HepG2 (cell line): ENCODE data around the gene SLC6A8. TPM values are rescaled to one million over a fixed set of nuclear protein-coding genes. Genes with fewer than 3 reads are reported as not detected.

ENCODE experiments used
- ASH2L ChIP-seq: fragments of 300-600, 200-600 bp; sonication (generic); IDR thresholded peaks from 2 replicates; pipeline ENCODE4 v1.7.0; 2017; ENCODE audit warnings: low read depth, mild to moderate bottlenecking, moderate library complexity, mixed read lengths, low read length; ENCODE audit not compliant: insufficient read length
- CSRNP2 ChIP-seq: sonication (generic); formaldehyde crosslinking; conservative IDR thresholded peaks from 2 replicates; pipeline ENCODE4 v1.8.0; 2022; ENCODE audit warnings: low read depth, missing genetic modification reagents
- HDAC2 ChIP-seq: sonication (generic); formaldehyde crosslinking; IDR thresholded peaks from 2 replicates; pipeline ENCODE4 v1.4.0; 2020; ENCODE audit warnings: missing genetic modification reagents
- HMGA1 ChIP-seq: sonication (generic); formaldehyde crosslinking; conservative IDR thresholded peaks from 2 replicates; pipeline ENCODE4 v1.4.0; 2020; ENCODE audit warnings: missing genetic modification reagents
- POLR2AphosphoS5 ChIP-seq: IDR thresholded peaks from 2 replicates; pipeline ENCODE4 v1.6.1; 2012; ENCODE audit warnings: low read depth, low read length
- SIX1 ChIP-seq: sonication (generic); formaldehyde crosslinking; IDR thresholded peaks from 2 replicates; pipeline ENCODE4 v1.4.0; 2020; ENCODE audit warnings: missing genetic modification reagents, borderline replicate concordance
- ZBTB8A ChIP-seq: sonication (generic); formaldehyde crosslinking; IDR thresholded peaks from 2 replicates; pipeline ENCODE4 v1.4.0; 2020; ENCODE audit warnings: mild to moderate bottlenecking, low read depth, missing genetic modification reagents, borderline replicate concordance
- ZC3H13 ChIP-seq: sonication (generic); formaldehyde crosslinking; IDR thresholded peaks from 2 replicates; pipeline ENCODE4 v1.8.1; 2023; ENCODE audit warnings: mild to moderate bottlenecking, missing genetic modification reagents, moderate library complexity
- ZNF276 ChIP-seq: sonication (generic); formaldehyde crosslinking; IDR thresholded peaks from 2 replicates; pipeline ENCODE4 v1.4.0; 2020; ENCODE audit warnings: mild to moderate bottlenecking, low read depth, missing genetic modification reagents
- ZNF3 ChIP-seq: IDR thresholded peaks from 2 replicates; pipeline ENCODE4 v1.7.0; 2017; ENCODE audit warnings: inconsistent platforms
- ZNF30 ChIP-seq: sonication (generic); formaldehyde crosslinking; IDR thresholded peaks from 2 replicates; pipeline ENCODE4 v1.5.0; 2020; ENCODE audit warnings: mild to moderate bottlenecking, missing genetic modification reagents
- ZNF687 ChIP-seq: sonication (generic); formaldehyde crosslinking; IDR thresholded peaks from 2 replicates; pipeline ENCODE4 v1.5.1; 2020; ENCODE audit warnings: mild to moderate bottlenecking, missing genetic modification reagents, moderate library complexity
- ZNF746 ChIP-seq: sonication (generic); formaldehyde crosslinking; IDR thresholded peaks from 2 replicates; pipeline ENCODE4 v1.8.0; 2022; ENCODE audit warnings: mild to moderate bottlenecking, missing genetic modification reagents
- ZNF766 ChIP-seq: sonication (generic); formaldehyde crosslinking; IDR thresholded peaks from 2 replicates; pipeline ENCODE4 v1.5.0; 2020; ENCODE audit warnings: missing genetic modification reagents, borderline replicate concordance
- polyA plus RNA-seq, 8 experiments: library from polyadenylated mRNA; depleted of rRNA in 3 of 8; stranded (reverse) in 7 of 8; unstranded in 1 of 8; fragments of >200 nt; fragmentation: Illumina TruSeq in 4 of 8; extraction: Trizol in 4 of 8; gene quantifications; 2 replicates each; pipeline versions ENCODE4 v1.2.1 to v1.2.3, GENCODE V29; 2011 to 2016; ENCODE audit warnings: low read depth in 4 of 8, missing spikeins in 1 of 8, mixed read lengths in 1 of 8; ENCODE audit not compliant: insufficient read depth in 1 of 8
- total RNA-seq, 5 experiments: library from RNA; depleted of rRNA; stranded (reverse); fragments of >200 nt; fragmentation: Illumina TruSeq; extraction: Trizol; gene quantifications; 2 replicates each; pipeline ENCODE4 v1.2.3, GENCODE V29; 2016; ENCODE audit warnings: low read depth in 1 of 5
- TF ChIP-seq, protein P1 (sequence below), 2 experiments: sonication (generic) in 1 of 2; formaldehyde crosslinking in 1 of 2; IDR thresholded peaks; 2 replicates each; pipeline versions ENCODE4 v1.4.0 to v1.6.1; 2018 to 2020; ENCODE audit warnings: missing genetic modification reagents in 2 of 2, borderline replicate concordance in 1 of 2, low read depth in 1 of 2, mild to moderate bottlenecking in 1 of 2, missing biosample characterization in 1 of 2

Gene SLC6A8
- total and polyA plus RNA-seq, 2 of the 13 experiments (the other 11 are each of a cell fraction or from before 2014, with no cell fraction given) = 13.9 to 176 TPM

DNA sequence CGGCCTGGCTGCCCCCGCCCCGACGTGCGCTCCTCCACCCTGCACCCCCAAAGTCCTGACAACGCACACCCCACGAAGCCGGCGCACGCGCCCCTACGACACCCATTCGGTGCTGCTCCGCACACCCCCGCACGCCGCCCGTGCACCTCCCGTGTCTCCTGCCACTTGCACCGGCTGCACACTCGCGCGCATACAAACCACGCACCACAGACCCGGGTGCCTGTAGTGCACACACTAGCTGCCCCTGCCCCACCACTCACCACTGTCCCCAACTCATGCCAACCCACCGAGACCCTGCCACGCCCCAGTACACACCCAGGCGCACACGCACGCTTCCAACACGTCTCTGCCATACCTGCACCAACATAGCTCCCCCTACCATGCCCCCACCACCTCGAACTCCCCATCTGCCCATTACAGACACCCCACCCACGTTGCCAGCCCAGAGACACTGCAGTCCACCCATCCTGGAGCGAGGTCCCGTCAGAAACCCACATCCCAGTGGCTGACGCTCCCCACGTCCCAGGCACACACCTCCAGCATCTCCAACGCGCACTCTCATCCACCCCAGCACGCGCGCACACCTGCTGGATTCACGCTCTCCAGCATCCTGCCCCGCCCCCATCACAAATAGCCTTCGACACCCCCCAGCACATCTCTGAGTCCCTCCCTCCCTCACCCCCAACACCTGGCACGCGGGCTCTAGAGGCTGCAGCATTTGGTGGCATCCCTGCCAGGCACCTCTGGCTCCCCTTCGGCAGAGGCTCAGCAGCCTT, 44.9 kb upstream of the SLC6A8 start (continued):
- TF ChIP-seq ASH2L = no peak
- TF ChIP-seq, protein P1, sequence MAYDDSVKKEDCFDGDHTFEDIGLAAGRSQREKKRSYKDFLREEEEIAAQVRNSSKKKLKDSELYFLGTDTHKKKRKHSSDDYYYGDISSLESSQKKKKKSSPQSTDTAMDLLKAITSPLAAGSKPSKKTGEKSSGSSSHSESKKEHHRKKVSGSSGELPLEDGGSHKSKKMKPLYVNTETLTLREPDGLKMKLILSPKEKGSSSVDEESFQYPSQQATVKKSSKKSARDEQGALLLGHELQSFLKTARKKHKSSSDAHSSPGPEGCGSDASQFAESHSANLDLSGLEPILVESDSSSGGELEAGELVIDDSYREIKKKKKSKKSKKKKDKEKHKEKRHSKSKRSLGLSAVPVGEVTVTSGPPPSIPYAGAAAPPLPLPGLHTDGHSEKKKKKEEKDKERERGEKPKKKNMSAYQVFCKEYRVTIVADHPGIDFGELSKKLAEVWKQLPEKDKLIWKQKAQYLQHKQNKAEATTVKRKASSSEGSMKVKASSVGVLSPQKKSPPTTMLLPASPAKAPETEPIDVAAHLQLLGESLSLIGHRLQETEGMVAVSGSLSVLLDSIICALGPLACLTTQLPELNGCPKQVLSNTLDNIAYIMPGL (CRISPR knock-in tag; IDR thresholded peaks at IDR 0.05; ENCODE audit: borderline replicate concordance in 1 of 2, low read depth in 1 of 2) = no peak; a peak in 1 of 4 replicates
- no peak for TF ChIP-seq ZBTB8A (CRISPR knock-in tag)
- no peak for TF ChIP-seq ZNF766 (CRISPR knock-in tag)
- no peak for TF ChIP-seq ZNF30 (CRISPR knock-in tag)
- TF ChIP-seq HDAC2 (CRISPR knock-in tag) = no peak
- no peak for TF ChIP-seq ZNF276
- peak; percentile 34 for TF ChIP-seq ZNF687
- TF ChIP-seq ZC3H13 = 0 out of 2 replicates have a peak, but pooled peaks have one; percentile 40
- no peak for TF ChIP-seq ZNF3
- no peak for TF ChIP-seq ZNF746 (CRISPR knock-in tag)
- TF ChIP-seq CSRNP2 (CRISPR knock-in tag) = no peak
- peak; percentile 45; the same call in 1 of the 2 replicates for TF ChIP-seq POLR2AphosphoS5
- no peak for TF ChIP-seq HMGA1 (CRISPR knock-in tag)
- no peak for TF ChIP-seq SIX1 (CRISPR knock-in tag)
